SU-DHL-6 (cell line): ENCODE results near the gene NCBP1.
"Not testable (repeated sequence)": the region's sequence is repeated elsewhere in the genome, so short reads cannot be mapped to it uniquely, and the experiment has no call there.

Source experiments
- H2AFZ ChIP-seq: fragments of 200-600 bp; sonication (generic); 2 replicates; pipeline ENCODE4 v1.6.1; 2014; ENCODE audit warnings: low read depth, mild to moderate bottlenecking, moderate library complexity, mixed read lengths, antibody characterized with exemption, low read length; ENCODE audit not compliant: severe bottlenecking
- H3F3A ChIP-seq: fragments of 200-600 bp; shearing (Covaris generic); 2 replicates; pipeline ENCODE4 v1.6.0; 2016; ENCODE audit warnings: antibody characterized with exemption, mild to moderate bottlenecking; ENCODE audit not compliant: insufficient read depth
- H3K27ac ChIP-seq: fragments of 200-600 bp; sonication (generic); 2 replicates; pipeline ENCODE4 v1.5.1; 2016; ENCODE audit warnings: low read depth, mild to moderate bottlenecking, low read length, moderate library complexity, mixed read lengths
- H3K27me3 ChIP-seq: fragments of 200-600 bp; sonication (generic), shearing (Covaris generic); 2 replicates; pipeline ENCODE4 v1.6.0; 2014; ENCODE audit warnings: mild to moderate bottlenecking, low read length
- H3K36me3 ChIP-seq: fragments of 200-600 bp; sonication (generic); 2 replicates; pipeline ENCODE4 v1.6.1; 2014; ENCODE audit warnings: mild to moderate bottlenecking, low read length, mixed read lengths
- H3K4me2 ChIP-seq: fragments of 300-600, 200-600 bp; shearing (Covaris generic), sonication (generic); 2 replicates; pipeline ENCODE4 v1.6.0; 2014; ENCODE audit warnings: low read length, low read depth, mild to moderate bottlenecking; ENCODE audit not compliant: poor library complexity, severe bottlenecking
- H3K4me3 ChIP-seq: fragments of 200-600 bp; sonication (generic); 2 replicates; pipeline ENCODE4 v1.5.1; 2014; ENCODE audit warnings: antibody characterized with exemption, low read length, mild to moderate bottlenecking, mixed read lengths; ENCODE audit not compliant: insufficient read depth, poor library complexity, severe bottlenecking
- H3K79me2 ChIP-seq: fragments of 200-600 bp; sonication (generic); 2 replicates; pipeline ENCODE4 v1.6.1; 2014; ENCODE audit warnings: mild to moderate bottlenecking, low read length, moderate library complexity; ENCODE audit not compliant: insufficient read depth
- H3K9ac ChIP-seq: fragments of 200-600 bp; sonication (generic); 2 replicates; pipeline ENCODE4 v1.7.0; 2014; ENCODE audit warnings: mild to moderate bottlenecking, low read length
- H3K9me2 ChIP-seq: fragments of 200-600 bp; sonication (generic); replicated peaks from 2 replicates; pipeline ENCODE4 v1.6.1; 2014; ENCODE audit warnings: low read length; ENCODE audit not compliant: insufficient read depth
- H3K9me3 ChIP-seq: fragments of 200-600 bp; sonication (generic); 2 replicates; pipeline ENCODE4 v1.6.1; 2014; ENCODE audit warnings: low read length, mixed read lengths; ENCODE audit not compliant: insufficient read depth
- H4K20me1 ChIP-seq: fragments of 200-600 bp; sonication (generic); 2 replicates; pipeline ENCODE4 v1.6.1; 2014; ENCODE audit warnings: low read depth, mild to moderate bottlenecking, antibody characterized with exemption, low read length, moderate library complexity, mixed read lengths
- CTCF ChIP-seq: fragments of 200-600 bp; sonication (generic); IDR thresholded peaks from one replicate; pipeline ENCODE4 v1.5.1; 2017; ENCODE audit warnings: antibody characterized with exemption, mild to moderate bottlenecking, low read length, moderate library complexity; ENCODE audit not compliant: insufficient read depth, poor library complexity, severe bottlenecking
- EZH2phosphoT487 ChIP-seq: fragments of 200-600 bp; sonication (generic), shearing (Covaris generic); conservative IDR thresholded peaks from 2 replicates; pipeline ENCODE4 v1.6.1; 2018; ENCODE audit warnings: mild to moderate bottlenecking, antibody characterized with exemption, low read length, moderate library complexity, mixed read lengths

NCBP1 gene

GRCh38 chr9:97604901-97605645 is 28.5 kb upstream of the NCBP1 start:
- Histone ChIP-seq H3K4me2 (no peak overlapping the region), H3K9me3 (no peaks in the 10 kb centered on the region), H4K20me1 (no peaks in the 10 kb centered on the region), H3K9ac (no peak overlapping the region), H3F3A (no peaks in the 10 kb centered on the region), H3K27me3 (no peaks in the 10 kb centered on the region), H3K27ac (no peak overlapping the region), H3K4me3 (no peak overlapping the region), H2AFZ (no peak overlapping the region), H3K36me3 (0 out of 2 replicates have a peak, but pooled peaks cover 2% of the 10 kb centered on the region), H3K79me2 (no peaks in the 10 kb centered on the region), H3K9me2 (no peaks in the 10 kb centered on the region)
- TF ChIP-seq EZH2phosphoT487 (no peak), CTCF (no peak)

GRCh38 chr9:97615439-97616072 is 18.1 kb upstream of the NCBP1 start:
- TF ChIP-seq CTCF: peak; percentile 77
- TF ChIP-seq EZH2phosphoT487: no peak
- H3K36me3 ChIP-seq: peaks cover 7% of the 10 kb centered on the region
- no peaks in the 10 kb centered on the region for H3K9me2 ChIP-seq
- no peaks in the 10 kb centered on the region for H3K27me3 ChIP-seq
- H3K9ac ChIP-seq: no peak overlapping the region
- 0 out of 2 replicates have a peak, but pooled peaks cover 4% of the 10 kb centered on the region for H3F3A ChIP-seq
- H2AFZ ChIP-seq: no peak overlapping the region
- H3K9me3 ChIP-seq: no peaks in the 10 kb centered on the region
- H3K4me2 ChIP-seq: no peak overlapping the region
- no peaks in the 10 kb centered on the region for H4K20me1 ChIP-seq
- H3K27ac ChIP-seq: no peak overlapping the region
- no peaks in the 10 kb centered on the region for H3K79me2 ChIP-seq
- no peak overlapping the region for H3K4me3 ChIP-seq

- Histone ChIP-seq H3K9me2 (no peaks in the 10 kb centered on the region), H2AFZ (no peak overlapping the region), H3K9ac (no peak overlapping the region), H3K36me3 (peaks cover 7% of the 10 kb centered on the region), H4K20me1 (no peaks in the 10 kb centered on the region), H3K4me2 (no peak overlapping the region), H3K79me2 (no peaks in the 10 kb centered on the region), H3K27ac (no peak overlapping the region), H3F3A (0 out of 2 replicates have a peak, but pooled peaks cover 4% of the 10 kb centered on the region), H3K4me3 (no peak overlapping the region), H3K27me3 (no peaks in the 10 kb centered on the region), H3K9me3 (no peaks in the 10 kb centered on the region)
- TF ChIP-seq CTCF (no peak), EZH2phosphoT487 (no peak)
Observed at GRCh38 chr9:97617939-97618416, 15.6 kb upstream of the NCBP1 start.

- not testable (repeated sequence) for H3K27me3 ChIP-seq, H3K27ac ChIP-seq, H3F3A ChIP-seq, H3K9ac ChIP-seq, H4K20me1 ChIP-seq, H3K9me3 ChIP-seq, H3K79me2 ChIP-seq, H3K9me2 ChIP-seq, H3K4me2 ChIP-seq, H3K4me3 ChIP-seq, H2AFZ ChIP-seq
- peaks cover 12% of the 10 kb centered on the region for H3K36me3 ChIP-seq
Observed at GRCh38 chr9:97620063-97620462, 13.6 kb upstream of the NCBP1 start.

GRCh38 chr9:97622483-97622882 is 11.1 kb upstream of the NCBP1 start:
- H3K4me2 ChIP-seq, H3K27me3 ChIP-seq, H3K9ac ChIP-seq, H3K9me2 ChIP-seq, H3F3A ChIP-seq, H3K4me3 ChIP-seq, H4K20me1 ChIP-seq, H3K9me3 ChIP-seq, H2AFZ ChIP-seq, H3K79me2 ChIP-seq, H3K27ac ChIP-seq: not testable (repeated sequence)
- H3K36me3 ChIP-seq: peaks cover 28% of the 10 kb centered on the region
